ENCODE measurements around the gene GAK.

Gene GAK

DNA sequence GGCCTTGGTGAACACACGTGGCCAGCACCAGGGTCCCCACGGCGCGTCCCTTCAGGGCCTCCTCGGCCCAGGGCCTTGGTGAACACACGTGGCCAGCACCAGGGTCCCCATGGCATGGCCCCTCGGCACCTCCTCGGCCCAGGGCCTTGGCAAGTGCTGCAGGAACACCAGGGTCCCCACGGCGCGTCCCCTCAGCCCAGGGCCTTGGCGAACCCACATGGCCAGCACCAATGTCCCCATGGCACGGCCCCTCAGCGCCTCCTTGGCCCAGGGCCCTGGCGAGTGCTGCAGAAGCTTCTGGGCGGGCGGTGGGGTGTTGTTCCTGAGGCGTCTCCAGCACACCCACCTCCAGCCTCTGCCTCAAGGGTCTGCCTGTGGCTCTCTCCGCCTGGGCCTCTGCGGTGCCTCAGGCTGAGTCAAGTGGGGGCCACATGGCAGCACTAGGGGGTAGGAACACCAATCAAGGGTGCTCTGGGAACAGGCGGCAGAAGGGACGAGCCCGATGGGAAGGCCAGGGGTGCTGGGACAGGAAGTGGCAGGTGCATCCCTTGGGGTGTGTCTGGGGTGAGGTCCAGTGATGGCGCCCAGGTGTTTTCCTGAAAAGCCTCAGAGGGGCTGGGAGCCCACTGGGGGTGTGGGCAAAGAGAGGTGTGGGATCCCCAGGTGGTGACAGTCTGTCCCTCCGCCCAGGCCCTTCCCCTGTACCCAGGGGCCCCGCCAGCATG lies 64.4 kb downstream of the GAK start:
- no peak for DNase-seq

DNA sequence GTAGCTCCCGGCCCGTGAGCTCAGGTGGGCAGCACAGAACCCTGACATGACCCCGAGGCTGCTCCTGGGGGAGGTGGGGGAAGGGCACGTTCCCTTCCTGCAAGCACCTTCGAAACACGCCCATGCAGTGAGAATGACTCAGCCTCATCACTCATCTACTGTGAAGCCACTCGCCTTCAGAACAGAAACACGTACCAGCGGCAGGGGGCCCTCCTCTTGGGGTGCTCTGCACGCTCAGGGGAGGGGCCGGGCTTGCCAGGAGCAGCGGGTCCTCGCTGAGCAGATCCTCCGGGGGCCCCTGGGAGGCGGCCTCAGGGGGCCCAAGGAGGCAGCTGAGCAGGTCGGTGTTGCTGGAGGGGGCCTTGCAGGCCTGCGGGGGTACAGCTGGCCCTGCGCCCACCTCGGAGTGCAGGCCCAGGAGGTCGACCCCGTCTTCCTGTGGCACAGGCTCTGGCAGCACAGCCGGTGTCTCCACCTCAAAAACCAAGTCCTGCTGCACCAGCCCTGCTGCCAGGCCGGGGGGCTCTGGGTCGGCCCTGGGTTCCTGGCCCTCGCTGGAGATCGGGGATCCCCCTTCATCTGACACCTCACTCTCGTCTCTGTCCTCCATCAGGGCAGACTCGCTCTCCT lies 65.2 kb downstream of the GAK start:
- DNase-seq: no peak

DNA sequence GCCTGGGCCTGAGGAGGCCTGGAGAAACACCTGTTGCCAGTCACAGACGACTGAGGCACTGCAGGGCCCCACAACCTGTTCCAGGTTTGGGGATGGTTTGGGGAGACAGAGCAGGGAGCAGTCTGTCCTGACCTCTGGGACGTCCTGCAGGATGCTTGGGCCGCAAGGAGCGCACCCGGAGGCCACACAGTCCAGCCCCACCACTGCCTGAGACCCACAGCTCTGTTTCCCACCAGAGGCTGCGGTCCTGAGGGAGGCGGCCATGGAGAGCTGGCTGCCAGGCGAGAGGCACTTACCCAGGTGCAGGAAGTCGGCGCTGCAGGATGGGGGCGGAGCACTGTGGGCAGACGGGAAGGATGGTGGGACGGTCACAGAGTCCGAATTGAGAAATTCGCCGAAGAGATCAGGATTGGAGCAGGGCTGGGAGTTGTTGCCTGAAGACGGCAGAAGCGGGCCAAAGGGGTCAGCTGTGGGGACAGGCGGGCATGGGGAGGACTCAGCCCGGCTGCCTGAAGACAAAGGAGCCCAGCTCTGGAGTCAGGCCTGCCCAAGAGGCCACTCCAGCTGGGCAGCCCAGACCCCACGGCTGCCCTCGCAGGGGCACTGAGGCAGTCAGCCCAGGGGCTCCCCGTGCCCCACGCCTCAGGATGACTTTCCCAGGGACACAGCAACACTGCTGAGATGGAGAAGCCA lies 65.9 kb downstream of the GAK start:
- DNase-seq: no peak

DNA sequence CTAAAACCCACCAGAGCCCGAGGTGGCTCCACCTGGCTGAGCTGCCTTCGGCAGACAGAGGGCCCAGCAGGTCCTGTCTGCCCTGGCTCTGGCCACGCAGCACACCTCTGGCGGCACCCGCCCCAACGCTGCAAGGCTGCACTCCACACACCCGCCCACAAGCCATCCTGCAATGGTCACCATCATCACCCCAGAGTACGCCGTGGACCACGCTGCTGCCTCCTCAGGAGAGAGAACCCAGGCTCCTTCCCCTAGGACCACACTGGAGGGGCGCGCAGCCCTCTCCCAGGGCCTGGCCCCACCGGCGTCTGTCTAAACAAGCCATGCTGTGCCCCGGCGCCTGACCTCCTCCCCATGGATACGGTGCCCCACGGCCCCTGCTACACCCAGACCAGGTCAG lies 66.5 kb downstream of the GAK start:
- DNase-seq: no peak

DNA sequence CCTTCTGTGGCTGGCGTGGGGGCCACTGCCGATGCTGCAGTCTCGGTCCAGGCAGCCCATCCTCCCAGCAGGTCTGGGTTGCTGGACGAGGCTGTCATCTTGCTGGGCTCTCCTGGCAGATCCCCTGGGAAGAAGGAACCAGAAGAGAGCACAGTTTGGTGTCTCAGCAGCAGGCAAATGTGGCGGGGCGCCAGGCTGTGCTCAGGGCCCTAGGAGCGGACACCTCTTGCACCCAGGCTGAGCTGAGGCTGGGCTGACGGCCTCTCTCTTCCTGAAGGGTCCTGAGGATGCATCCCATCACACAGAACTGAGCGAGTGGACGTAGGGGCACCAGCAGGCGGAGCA lies 67.0 kb downstream of the GAK start:
- no peak for DNase-seq

DNA sequence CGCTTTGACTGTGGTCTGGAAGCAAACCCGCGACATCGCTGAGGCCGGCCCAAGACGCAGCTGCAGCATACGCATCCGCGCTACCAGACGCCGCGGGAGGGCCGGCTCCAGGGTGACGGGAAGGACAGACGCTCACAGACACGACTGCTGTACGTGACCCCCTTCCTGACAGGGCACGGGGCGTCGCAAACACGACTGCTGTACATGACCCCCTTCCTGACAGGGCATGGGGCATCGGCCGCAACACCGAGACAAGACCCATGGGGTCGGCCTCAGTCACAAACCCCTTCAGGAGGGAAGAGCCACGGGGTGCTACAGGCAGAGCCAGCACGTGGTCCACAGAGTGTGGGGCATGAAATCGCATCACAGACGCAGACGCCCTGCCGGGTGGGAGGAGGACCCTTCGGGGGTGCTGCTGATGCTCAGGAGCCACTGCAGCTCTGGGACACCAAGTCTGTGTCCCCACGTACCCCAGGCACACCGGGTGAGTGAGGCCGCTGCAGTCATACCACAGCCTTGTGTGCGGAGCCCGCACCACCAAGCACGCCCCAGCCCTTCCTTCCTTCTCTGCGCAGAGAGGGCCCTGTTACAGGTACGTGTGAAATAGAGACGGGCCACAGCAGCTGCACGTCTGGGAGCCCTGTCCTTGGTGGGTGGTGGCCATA lies 67.5 kb downstream of the GAK start:
- no peak for DNase-seq

DNA sequence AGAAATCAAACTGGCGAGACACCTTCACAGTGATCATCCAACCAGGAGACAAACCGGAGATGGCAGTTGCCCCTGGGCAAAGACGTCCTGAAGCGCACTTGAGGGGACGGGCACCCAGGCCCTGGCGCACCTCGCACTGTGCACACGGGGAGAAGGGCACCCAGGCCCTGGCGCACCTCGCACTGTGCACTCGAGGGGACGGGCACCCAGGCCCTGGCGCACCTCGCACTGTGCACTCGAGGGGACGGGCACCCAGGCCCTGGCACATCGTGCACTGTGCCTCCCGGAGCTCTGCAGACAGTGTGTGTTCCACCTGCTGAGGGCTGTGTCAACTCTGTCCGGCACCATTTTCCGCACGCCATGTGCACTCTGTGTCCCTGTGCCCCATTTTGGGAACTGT lies 71.6 kb downstream of the GAK start:
- no peak for DNase-seq

DNA sequence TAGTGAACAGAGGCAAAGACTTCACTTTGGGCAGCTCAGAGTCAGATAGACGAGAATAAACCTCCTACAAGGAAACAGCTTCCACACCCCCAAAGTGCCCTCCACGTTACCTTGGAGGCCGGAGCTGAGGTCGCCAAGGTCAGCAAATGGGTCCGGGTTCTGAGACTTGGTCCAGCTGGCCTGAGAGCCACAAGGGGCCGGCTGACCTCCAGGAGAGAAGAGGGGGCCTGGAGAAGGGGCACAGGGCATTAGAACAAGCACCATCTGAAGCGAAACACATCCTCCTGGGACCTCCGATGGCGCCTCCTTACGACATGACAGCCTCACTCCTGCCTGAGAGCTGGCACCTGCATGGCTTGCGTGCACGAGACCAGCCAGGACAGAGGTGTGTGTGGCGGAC lies 72.6 kb downstream of the GAK start:
- DNase-seq: no peak

DNA sequence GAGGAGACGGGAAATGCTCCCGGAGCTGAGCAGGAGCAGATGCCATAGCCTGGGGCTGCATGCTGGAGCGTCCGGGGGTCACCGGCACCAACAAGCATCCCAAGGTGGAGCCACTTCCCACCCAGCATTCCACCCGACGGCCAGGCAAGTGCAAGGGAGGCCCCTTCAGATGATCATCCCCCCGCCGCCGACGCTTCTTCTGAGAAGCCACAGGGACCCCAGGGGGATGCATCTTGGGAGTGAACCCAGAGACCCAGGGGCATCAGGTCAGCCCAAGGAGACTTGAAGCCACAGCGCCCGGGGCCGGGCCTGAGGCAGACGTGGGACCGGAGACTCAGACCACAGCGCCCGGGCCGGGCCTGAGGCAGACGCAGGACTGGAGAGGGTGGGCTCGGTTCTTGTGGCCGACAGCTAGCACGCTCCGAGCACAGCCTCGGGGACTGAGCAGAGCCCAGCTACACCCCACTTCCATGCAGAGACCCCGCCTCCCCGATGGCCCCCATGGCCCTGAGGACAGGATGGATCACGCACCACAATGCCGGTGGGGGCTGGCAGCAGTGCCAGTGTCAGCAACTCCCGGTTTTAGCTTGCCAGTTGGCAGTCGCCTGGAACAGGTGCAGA lies 73.2 kb downstream of the GAK start:
- no peak for DNase-seq

DNA sequence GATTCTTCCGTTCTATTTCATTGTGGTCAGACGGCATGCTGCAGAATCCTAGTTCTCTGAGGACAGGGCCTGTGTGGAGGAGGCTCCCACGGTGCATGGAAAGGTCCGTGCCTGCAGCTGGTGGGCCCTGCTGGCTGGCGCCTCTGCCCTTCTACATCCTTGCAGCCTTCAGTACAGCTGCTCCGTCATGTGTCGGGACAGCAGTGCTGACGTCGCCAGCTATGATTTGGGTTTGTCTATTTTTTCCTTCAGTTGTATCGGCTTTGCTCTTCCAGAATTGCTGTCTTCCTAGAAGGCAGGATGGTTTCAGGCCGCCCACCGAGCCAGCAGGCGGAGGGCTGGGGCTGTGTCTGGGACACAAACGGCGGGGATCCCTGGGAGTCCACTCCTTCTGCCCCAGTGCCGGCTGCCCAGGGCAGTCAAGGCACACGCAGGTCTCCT lies 74.1 kb downstream of the GAK start:
- no peak for DNase-seq

DNA sequence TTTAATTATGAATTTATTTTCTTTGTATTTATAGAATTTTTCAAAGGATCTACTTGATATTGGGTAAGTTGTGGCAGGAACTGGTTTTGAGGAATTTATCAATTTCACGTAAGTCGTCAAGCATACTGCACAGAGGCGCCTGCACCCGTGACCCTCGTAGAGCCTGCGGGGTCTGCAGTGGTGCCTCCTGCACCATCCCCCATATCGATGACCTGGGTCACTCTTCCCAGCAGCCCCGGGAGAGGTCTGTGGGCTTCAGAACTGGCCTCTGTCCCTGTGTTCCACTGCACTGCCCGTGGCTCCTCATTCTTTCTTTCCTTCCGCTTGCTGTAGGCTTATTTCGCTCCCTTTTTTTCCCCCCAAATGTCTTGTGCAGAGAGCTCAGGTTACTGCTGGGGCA lies 74.7 kb downstream of the GAK start:
- no peak for DNase-seq

DNA sequence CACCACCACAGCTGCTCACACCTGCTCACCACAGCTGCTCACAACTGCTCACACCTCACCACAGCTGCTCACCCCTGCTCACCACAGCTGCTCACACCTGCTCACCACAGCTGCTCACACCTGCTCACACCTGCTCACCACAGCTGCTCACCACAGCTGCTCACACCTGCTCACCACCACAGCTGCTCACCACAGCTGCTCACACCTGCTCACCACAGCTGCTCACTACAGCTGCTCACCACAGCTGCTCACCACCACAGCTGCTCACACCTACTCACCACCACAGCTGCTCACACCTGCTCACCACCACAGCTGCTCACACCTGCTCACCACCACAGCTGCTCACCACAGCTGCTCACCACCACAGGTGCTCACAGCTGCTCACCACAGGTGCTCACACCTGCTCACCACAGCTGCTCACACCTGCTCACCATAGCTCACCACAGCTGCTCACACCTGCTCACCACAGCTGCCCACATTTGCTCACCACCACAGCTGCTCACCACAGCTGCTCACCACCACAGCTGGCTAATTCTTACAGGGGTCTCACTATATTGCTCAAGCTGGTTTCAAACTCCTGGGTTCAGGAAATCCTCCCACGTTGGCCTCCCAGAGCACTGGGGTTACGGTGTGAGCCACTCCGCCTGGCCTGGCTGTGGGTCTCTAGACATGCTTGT lies 75.8 kb downstream of the GAK start:
- DNase-seq: no peak

DNA sequence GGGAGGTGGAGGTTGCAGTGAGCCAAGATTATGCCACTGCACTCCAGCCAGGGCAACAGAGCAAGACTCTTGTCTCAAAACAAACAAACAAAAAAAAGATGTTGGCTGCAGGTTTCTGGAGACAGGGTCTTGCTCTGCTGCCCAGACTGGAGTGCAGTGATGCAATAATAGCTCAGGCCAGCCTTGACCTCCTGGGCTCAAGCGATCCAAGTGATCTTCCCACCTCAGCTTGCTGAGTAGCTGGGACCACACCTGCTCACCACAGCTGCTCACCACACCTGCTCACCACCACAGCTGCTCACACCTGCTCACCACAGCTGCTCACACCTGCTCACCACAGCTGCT lies 76.3 kb downstream of the GAK start:
- DNase-seq: no peak

DNA sequence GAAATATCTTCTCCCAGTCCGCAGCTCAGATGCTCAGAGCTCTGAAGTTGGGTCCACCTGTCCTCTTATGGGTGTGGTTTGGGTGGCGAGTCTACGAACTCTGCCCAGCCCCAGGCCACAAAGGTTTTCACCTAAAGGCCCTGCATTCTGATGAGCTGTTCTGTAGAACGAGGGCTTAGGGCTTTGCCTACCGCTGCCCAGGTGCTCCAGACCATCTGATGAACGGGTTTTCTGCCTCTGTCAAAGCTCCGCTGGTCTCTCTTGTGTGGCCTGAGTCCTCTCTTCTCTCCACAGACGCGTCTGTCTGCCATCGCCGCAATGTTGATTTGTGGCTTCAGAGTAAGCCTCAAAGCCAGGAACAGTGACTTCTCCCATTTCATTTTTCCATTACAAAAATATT lies 77.8 kb downstream of the GAK start:
- no peak for DNase-seq

DNA sequence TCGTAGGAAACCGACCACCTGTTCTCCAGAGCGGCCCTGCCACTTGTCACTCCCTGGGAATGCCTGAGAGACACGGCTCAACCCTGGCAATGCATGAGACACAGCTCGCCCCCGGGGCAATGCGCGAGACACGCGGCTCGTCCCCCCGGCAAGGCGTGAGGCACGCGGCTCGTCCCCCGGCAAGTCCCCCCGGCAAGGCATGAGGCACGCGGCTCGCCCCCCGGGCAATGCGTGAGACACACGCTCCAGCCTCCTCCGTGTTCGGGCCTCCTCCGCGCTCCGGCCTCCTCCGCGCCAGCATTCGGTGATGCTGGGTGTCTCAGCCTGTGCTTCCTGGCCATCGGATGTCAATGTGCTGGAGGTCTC lies 78.7 kb downstream of the GAK start:
- no peak for DNase-seq

DNA sequence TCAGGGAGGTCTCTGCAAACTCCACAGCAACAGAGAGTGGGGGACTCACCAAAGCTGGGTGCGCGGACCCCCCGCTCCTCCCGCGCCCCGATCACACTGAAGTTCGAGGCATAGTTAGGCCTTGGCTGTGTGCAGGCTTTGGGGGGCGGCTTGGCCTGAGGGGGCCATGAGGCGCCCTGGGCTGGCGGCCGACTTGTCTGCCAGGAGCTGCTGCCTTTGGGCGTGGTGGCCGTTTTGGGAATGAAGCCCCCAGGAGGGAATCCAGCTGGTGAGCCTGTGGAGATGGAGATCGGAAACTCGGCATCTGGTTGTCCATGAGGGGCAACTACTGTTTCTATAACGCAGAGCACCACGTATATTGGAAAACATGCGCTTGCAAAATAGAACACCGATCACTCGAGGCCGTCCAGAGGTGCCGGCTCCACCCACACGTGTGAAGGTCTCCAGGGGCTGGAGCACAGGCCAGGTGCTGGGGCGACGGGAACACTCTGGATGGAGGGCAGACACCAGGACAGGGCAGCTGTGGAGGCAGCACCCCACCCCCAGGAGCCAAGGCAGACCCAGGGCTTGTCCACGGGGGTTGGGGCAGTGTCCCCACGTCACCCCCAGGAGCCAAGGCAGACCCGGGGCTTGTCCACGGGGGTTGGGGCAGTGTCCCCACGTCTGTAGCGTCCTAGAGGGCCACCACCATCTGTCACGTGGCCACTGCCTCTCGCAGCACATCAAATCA lies 80.2 kb downstream of the GAK start:
- no peak for DNase-seq

DNA sequence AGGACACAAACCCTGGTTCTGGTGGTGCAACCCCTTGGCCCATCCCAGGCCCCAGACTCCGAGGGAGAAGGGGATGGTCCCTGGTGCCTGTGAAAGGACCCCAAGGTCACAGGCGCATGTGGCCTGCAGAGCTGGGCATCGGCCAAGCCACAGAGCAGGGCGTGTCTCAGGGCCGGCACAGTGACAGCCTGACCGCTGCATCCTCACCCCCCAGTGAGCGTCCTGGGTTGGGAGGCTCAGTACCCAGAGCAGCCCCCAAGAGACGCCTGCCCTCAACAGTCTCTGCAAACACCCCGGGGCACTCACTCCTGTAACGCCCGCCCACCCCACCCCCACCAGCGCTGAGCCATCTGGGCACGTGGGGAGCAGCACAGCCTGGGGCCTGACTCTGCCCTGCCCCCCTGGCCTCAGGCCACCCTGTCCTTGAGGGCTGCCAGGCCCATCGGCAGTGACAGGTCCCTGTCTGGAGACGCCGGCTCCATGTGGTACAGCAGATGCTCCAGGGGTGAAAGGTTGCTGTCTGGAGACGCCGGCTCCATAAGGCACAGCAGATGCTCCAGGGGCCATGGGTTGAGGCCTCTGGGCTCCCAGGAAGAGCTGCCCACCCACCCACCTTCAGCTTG lies 81.7 kb downstream of the GAK start:
- DNase-seq: no peak

DNA sequence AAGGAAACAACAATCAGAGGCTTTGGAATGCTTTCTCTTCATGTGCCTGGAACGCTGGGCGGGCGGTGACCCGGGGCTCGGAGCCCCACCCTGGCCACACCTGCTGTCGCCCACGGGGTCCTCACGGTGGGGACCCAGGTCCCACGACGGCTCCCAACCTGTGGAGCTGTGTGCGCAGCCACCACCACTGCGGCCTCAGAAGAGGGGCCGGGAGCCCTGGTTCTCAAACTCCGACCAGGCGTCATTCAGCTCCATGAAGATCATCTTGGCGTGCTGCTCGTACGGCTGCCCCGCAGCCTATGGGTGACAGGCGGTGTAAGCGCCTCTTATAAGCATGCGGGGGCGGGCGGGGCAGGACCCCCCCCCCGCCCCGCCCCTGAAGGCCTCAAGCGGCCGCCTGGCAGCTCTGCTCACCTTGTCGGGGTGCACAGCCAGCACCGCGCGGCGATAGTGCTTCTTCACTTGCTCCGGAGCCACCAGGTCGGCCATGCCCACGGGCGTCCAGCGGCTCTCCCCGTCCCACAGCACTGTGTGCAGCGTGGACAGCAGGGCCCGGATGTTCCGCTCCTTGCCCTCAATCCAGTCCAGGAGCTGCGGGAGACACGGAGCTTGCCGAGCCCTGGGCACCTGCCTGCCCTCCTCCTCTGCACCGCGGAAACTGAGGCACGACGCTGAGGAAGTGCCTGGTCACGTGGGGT lies 82.5 kb downstream of the GAK start:
- no peak for DNase-seq

DNA sequence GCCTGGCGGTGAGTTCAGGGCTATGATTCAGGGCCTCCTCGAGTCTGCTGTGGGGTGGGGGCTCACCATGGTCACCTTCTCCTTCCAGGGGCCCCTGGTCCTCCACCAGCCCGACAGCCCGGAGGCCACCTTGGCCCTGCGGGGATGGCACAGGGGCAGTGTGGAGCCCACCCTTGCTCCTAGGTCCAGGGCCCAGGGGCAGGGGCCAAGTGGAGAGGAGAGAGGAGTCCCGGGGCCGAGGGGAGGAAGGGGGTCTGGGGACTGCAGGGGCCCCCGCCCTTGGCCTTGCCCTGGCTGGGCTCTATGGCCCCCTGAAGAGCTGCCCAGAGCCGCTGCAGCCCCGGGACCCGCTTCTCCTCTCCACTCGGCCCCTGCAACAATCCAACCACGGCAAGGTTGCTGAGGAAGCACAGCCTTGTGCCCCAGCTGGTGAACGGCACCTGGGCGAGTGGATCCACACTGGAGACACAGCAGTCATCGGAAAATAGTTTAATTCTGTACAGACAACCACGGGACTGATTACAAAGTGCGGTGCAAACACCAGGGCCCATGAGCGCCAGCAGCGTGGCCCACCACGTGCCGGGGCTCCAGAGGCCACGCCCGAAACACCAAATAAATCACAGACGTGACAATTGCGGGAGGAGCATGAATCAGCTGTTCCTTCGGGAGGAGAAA lies 83.2 kb downstream of the GAK start:
- DNase-seq: no peak

DNA sequence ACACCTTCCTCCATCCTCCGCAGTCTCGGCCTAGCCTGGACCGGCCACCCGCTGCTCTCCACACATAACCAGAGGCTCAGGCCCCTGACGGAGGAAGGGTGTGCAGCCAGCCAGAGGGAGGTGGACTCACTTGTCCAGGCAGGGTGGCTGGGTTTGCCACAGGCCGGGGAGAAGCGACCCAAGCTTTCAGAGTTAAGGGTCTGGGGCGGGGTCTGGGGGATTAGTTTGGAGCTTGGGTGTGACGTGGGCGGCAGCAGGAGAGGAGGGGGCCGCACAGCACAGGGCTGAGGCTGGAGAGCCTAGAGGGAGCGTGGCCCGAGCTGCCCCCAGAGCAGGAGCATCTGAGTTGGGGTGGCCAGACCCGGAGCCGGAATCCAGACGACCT lies 83.8 kb downstream of the GAK start:
- DNase-seq: no peak

DNA sequence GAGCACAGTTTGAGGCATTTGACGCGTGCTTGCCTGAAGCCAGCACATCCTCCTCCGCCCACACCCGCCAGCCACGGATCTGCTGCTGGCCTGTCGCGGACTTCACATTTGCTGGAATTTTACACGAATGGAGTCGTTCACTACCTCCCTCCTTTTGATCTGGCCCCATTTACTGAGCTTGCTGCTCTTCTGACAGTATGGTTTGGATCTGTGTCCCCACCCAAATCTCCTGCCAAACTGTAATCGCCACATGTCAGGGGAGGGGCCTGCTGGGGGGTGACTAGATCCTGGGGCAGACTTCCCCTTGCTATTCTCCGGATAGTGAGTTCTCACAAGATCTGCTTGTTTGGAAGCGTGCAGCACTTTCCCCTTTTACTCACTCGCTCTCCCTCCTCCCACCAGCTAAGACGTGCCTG lies 86.3 kb downstream of the GAK start:
- DNase-seq: no peak
